ENCODE results near the gene CYBA.

Gene CYBA

DNA sequence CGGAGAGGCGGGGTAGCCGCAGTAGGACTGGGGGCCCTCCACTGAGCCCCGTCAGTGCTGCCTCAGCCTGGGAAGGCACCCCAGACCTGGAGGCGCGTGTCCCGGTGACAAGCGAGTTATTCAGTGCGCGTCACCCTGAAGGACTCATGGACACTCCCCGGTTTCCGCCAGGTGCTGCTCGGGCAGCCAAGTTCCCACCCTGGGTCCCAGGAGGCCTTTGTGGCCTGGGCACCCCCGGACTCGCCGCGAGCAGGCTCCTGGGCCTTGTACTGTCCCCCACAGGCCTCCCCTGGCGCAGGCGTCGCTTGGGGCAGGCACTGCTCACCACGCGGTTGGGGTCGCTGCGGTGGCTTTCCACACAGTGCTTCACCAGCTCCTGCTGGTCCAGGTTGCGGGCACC is 47.8 kb upstream of the CYBA start:
- Histone ChIP-seq H3K9me3 (replicated peaks; ENCODE audit: insufficient read depth, low read length) (no peaks in the 10 kb centered on the region), H3K9ac (ENCODE audit: low read length) (no peak overlapping the region), H3K27me3 (replicated peaks; ENCODE audit: insufficient read depth, low read length) (no peaks in the 10 kb centered on the region), H3K27ac (ENCODE audit: low read length) (no peak overlapping the region), H3F3A (ENCODE audit: insufficient read depth, low read length) (no peaks in the 10 kb centered on the region; the same call in 1 of the 2 replicates), H3K4me1 (ENCODE audit: low read length) (peaks cover 13% of the 10 kb centered on the region), H2AFZ (ENCODE audit: low read length) (no peak overlapping the region), H4K20me1 (ENCODE audit: insufficient read depth, low read length) (no peaks in the 10 kb centered on the region), H3K4me2 (ENCODE audit: low read depth, low read length) (no peak overlapping the region), H3K36me3 (replicated peaks; ENCODE audit: insufficient read depth, low read length) (no peaks in the 10 kb centered on the region), H3K4me3 (ENCODE audit: low read length) (no peak overlapping the region), H3K79me2 (ENCODE audit: low read length) (peaks cover 14% of the 10 kb centered on the region), H3K9me2 (replicated peaks; ENCODE audit: insufficient read depth, low read length) (no peaks in the 10 kb centered on the region)
- DNase-seq = no peak
- TF ChIP-seq EZH2 (optimal IDR thresholded peaks at IDR 0.05; ENCODE audit: low read depth, low read length) (no peak), EZH2phosphoT487 (IDR thresholded peaks at IDR 0.05; ENCODE audit: low read length) (no peak)
- TF ChIP-seq, protein P1, sequence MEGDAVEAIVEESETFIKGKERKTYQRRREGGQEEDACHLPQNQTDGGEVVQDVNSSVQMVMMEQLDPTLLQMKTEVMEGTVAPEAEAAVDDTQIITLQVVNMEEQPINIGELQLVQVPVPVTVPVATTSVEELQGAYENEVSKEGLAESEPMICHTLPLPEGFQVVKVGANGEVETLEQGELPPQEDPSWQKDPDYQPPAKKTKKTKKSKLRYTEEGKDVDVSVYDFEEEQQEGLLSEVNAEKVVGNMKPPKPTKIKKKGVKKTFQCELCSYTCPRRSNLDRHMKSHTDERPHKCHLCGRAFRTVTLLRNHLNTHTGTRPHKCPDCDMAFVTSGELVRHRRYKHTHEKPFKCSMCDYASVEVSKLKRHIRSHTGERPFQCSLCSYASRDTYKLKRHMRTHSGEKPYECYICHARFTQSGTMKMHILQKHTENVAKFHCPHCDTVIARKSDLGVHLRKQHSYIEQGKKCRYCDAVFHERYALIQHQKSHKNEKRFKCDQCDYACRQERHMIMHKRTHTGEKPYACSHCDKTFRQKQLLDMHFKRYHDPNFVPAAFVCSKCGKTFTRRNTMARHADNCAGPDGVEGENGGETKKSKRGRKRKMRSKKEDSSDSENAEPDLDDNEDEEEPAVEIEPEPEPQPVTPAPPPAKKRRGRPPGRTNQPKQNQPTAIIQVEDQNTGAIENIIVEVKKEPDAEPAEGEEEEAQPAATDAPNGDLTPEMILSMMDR (IDR thresholded peaks at IDR 0.05; ENCODE audit: low read length) = no peak

DNA sequence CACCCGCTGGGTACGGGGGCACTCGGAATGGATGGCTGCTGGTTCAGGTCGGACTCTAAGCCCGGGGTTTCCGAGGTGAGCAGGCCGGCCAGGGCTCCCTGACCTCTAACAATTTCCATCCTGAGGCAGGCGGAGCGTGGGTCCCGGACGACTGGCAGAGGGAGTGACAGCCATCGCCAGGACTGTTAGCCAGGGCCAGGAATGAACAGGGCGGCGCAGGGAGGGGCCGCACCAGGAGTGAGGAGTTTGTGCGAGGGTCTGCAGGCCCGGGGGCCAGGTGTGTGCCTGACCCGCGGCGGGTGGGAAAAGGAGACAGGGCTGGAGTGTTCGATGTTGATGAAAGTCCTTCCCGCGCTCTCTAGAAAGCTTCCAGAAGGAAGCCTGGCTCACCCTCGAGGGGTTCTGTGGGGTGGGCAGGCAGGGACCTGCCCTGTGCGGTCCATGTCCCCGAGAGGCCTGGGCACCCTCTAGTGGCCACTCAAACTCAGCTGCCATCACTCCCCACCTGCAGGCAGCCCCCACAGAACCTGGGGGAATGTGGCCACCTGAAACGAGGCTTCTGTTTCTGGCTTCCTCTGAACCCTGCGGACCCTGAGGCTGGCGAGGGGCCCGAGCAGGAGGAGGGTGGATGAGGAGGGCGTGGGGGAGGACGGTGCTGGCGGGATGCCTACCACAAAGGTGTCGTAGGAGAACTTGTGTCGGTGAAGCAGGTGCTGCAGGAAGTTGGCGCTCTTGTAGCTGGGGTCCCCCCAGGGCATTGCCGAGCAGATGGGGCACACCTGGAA is 47.2 kb upstream of the CYBA start:
- H3K4me1 ChIP-seq (ENCODE audit: low read length) = peaks cover 13% of the 10 kb centered on the region
- DNase-seq = no peak
- TF ChIP-seq, protein P1 (IDR thresholded peaks at IDR 0.05; ENCODE audit: low read length) = no peak; the same call in 1 of the 2 replicates
- TF ChIP-seq EZH2 (optimal IDR thresholded peaks at IDR 0.05; ENCODE audit: low read depth, low read length) (no peak), EZH2phosphoT487 (IDR thresholded peaks at IDR 0.05; ENCODE audit: low read length) (no peak)
- no peaks in the 10 kb centered on the region for H3K9me3 ChIP-seq (replicated peaks; ENCODE audit: insufficient read depth, low read length)
- H3F3A ChIP-seq (ENCODE audit: insufficient read depth, low read length) = no peaks in the 10 kb centered on the region; the same call in 1 of the 2 replicates
- no peaks in the 10 kb centered on the region for H3K27me3 ChIP-seq (replicated peaks; ENCODE audit: insufficient read depth, low read length)
- H3K79me2 ChIP-seq (ENCODE audit: low read length) = peaks cover 11% of the 10 kb centered on the region; the same call in 1 of the 2 replicates
- H3K9me2 ChIP-seq (replicated peaks; ENCODE audit: insufficient read depth, low read length) = no peaks in the 10 kb centered on the region
- H4K20me1 ChIP-seq (ENCODE audit: insufficient read depth, low read length) = no peaks in the 10 kb centered on the region
- H3K4me3 ChIP-seq (ENCODE audit: low read length) = no peak overlapping the region
- no peak overlapping the region for H3K4me2 ChIP-seq (ENCODE audit: low read depth, low read length)
- no peak overlapping the region for H2AFZ ChIP-seq (ENCODE audit: low read length)
- H3K36me3 ChIP-seq (replicated peaks; ENCODE audit: insufficient read depth, low read length) = no peaks in the 10 kb centered on the region
- no peak overlapping the region for H3K27ac ChIP-seq (ENCODE audit: low read length)
- H3K9ac ChIP-seq (ENCODE audit: low read length) = no peak overlapping the region

DNA sequence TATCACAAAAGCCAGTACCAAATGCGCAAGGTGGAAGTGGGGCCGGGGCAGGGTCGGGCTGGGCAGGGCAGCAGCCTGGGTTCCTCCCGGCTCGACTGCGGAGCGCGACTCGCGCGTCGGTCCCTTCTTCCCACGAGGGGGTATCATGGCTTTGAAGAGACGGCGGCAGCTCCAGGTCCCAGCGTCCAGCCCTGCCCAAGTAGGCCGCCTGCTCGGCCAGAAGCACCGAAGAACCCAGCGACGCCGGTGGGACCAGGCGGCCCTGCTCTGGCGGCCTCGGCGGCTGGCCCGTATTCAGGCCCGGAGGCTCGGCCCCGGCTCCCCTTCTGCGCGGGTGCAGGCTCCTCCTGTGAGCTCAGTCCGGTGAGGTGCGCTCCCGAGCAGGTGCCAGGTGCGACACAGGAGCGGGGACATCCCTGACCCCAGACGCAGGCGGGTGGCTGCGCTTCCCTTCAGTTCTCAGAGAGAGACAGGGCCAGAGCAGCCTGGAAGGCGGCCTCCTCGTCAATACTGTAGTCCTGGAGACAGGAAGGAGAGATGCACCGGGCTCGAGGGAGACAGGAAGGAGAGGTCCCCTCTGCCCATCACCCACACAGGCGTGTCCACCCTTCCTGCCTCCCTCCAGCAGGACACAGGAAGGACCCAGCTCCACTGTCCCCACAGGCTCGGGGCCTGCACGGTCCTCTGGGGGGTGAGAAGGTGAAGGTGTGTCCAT is 46.4 kb upstream of the CYBA start:
- Histone ChIP-seq H3K9ac (ENCODE audit: low read length) (no peak overlapping the region), H3K9me2 (replicated peaks; ENCODE audit: insufficient read depth, low read length) (no peaks in the 10 kb centered on the region), H3K27ac (ENCODE audit: low read length) (no peak overlapping the region), H3K79me2 (ENCODE audit: low read length) (peaks cover 10% of the 10 kb centered on the region; the same call in 1 of the 2 replicates), H3F3A (ENCODE audit: insufficient read depth, low read length) (no peaks in the 10 kb centered on the region; the same call in 1 of the 2 replicates), H3K4me2 (ENCODE audit: low read depth, low read length) (no peak overlapping the region), H3K4me3 (ENCODE audit: low read length) (no peak overlapping the region), H3K36me3 (replicated peaks; ENCODE audit: insufficient read depth, low read length) (no peaks in the 10 kb centered on the region), H3K27me3 (replicated peaks; ENCODE audit: insufficient read depth, low read length) (no peaks in the 10 kb centered on the region), H3K9me3 (replicated peaks; ENCODE audit: insufficient read depth, low read length) (no peaks in the 10 kb centered on the region), H3K4me1 (ENCODE audit: low read length) (peaks cover 13% of the 10 kb centered on the region), H4K20me1 (ENCODE audit: insufficient read depth, low read length) (no peaks in the 10 kb centered on the region), H2AFZ (ENCODE audit: low read length) (no peak overlapping the region)
- TF ChIP-seq EZH2phosphoT487 (IDR thresholded peaks at IDR 0.05; ENCODE audit: low read length) (no peak), EZH2 (optimal IDR thresholded peaks at IDR 0.05; ENCODE audit: low read depth, low read length) (no peak)
- TF ChIP-seq, protein P1 (IDR thresholded peaks at IDR 0.05; ENCODE audit: low read length) = no peak
- DNase-seq = no peak

Measured in MM.1S (cell line).